HepG2 (cell line): ENCODE measurements around the gene SPHK1. TPM values are rescaled to one million over a fixed set of nuclear protein-coding genes. Genes with fewer than 3 reads are reported as not detected.

Source experiments
- CHD2 ChIP-seq: IDR thresholded peaks from 2 replicates; pipeline ENCODE4 v1.6.1; 2011; ENCODE audit warnings: low read depth, low read length, improper control_type of control experiment
- ETV5 ChIP-seq: IDR thresholded peaks from 2 replicates; pipeline ENCODE4 v1.6.1; 2018; ENCODE audit warnings: missing biosample characterization, missing genetic modification reagents, inconsistent platforms, borderline replicate concordance
- FOXM1 ChIP-seq: sonication (generic); formaldehyde crosslinking; IDR thresholded peaks from 2 replicates; pipeline ENCODE4 v1.5.0; 2020; ENCODE audit warnings: missing genetic modification reagents
- HNRNPUL1 ChIP-seq: fragments of 200-400 bp; formaldehyde crosslinking; IDR thresholded peaks from 2 replicates; pipeline ENCODE4 v1.6.1; 2017; ENCODE audit warnings: low read depth, mild to moderate bottlenecking, low read length, moderate library complexity
- IRF9 ChIP-seq: sonication (generic); formaldehyde crosslinking; IDR thresholded peaks from 2 replicates; pipeline ENCODE4 v1.8.0; 2022; ENCODE audit warnings: missing genetic modification reagents, mild to moderate bottlenecking, borderline replicate concordance
- NCOA5 ChIP-seq: sonication (generic); formaldehyde crosslinking; IDR thresholded peaks from 2 replicates; pipeline ENCODE4 v1.4.0; 2020; ENCODE audit warnings: missing genetic modification reagents
- NR1H2 ChIP-seq: sonication (generic); formaldehyde crosslinking; IDR thresholded peaks from 2 replicates; pipeline ENCODE4 v1.8.1; 2022; ENCODE audit warnings: low read depth, missing genetic modification reagents, borderline replicate concordance
- RXRB ChIP-seq: IDR thresholded peaks from 2 replicates; pipeline ENCODE4 v1.6.1; 2016; ENCODE audit warnings: borderline replicate concordance, missing genetic modification reagents, missing compliant biosample characterization
- SAFB2 ChIP-seq: sonication (generic); formaldehyde crosslinking; IDR thresholded peaks from 2 replicates; pipeline ENCODE4 v1.5.1; 2020; ENCODE audit warnings: missing genetic modification reagents, low read depth, mild to moderate bottlenecking, borderline replicate concordance
- SALL1 ChIP-seq: sonication (generic); formaldehyde crosslinking; IDR thresholded peaks from 2 replicates; pipeline ENCODE4 v1.8.0; 2022; ENCODE audit warnings: mild to moderate bottlenecking, missing genetic modification reagents
- SAP130 ChIP-seq: IDR thresholded peaks from 2 replicates; pipeline ENCODE4 v1.6.1; 2016; ENCODE audit warnings: low read depth
- TP53 ChIP-seq: sonication (generic); formaldehyde crosslinking; conservative IDR thresholded peaks from 2 replicates; pipeline ENCODE4 v1.4.0; 2020; ENCODE audit warnings: missing genetic modification reagents
- TRIM24 ChIP-seq: sonication (generic); formaldehyde crosslinking; IDR thresholded peaks from 2 replicates; pipeline ENCODE4 v1.8.0; 2022; ENCODE audit warnings: mild to moderate bottlenecking, missing genetic modification reagents
- XRCC5 ChIP-seq: fragments of 200-400 bp; formaldehyde crosslinking; optimal IDR thresholded peaks from 2 replicates; pipeline ENCODE3; 2017; ENCODE audit warnings: mild to moderate bottlenecking, low read length
- ZGPAT ChIP-seq: IDR thresholded peaks from 2 replicates; pipeline ENCODE4 v1.6.1; 2016; ENCODE audit warnings: mild to moderate bottlenecking
- ZHX2 ChIP-seq, 2 experiments: sonication (generic) in 1 of 2; formaldehyde crosslinking in 1 of 2; IDR thresholded peaks; 2 replicates each; pipeline versions ENCODE4 v1.6.1 to v1.9.0; 2014 to 2022; ENCODE audit warnings: antibody characterized with exemption in 1 of 2, borderline replicate concordance in 1 of 2, inconsistent platforms in 1 of 2, low read depth in 1 of 2, missing genetic modification reagents in 1 of 2
- ZNF138 ChIP-seq: sonication (generic); formaldehyde crosslinking; IDR thresholded peaks from 2 replicates; pipeline ENCODE4 v1.5.0; 2020; ENCODE audit warnings: mild to moderate bottlenecking, low read depth, missing genetic modification reagents
- ZNF251 ChIP-seq: sonication (generic); formaldehyde crosslinking; IDR thresholded peaks from 2 replicates; pipeline ENCODE4 v1.9.0; 2021; ENCODE audit warnings: mild to moderate bottlenecking, missing genetic modification reagents
- ZNF292 ChIP-seq: sonication (generic); formaldehyde crosslinking; IDR thresholded peaks from 2 replicates; pipeline ENCODE4 v1.8.1; 2022; ENCODE audit warnings: mild to moderate bottlenecking, low read depth, missing genetic modification reagents, borderline replicate concordance
- ZNF446 ChIP-seq: sonication (generic); formaldehyde crosslinking; IDR thresholded peaks from 2 replicates; pipeline ENCODE4 v1.5.0; 2020; ENCODE audit warnings: mild to moderate bottlenecking, missing genetic modification reagents
- polyA plus RNA-seq, 8 experiments: library from polyadenylated mRNA; depleted of rRNA in 3 of 8; stranded (reverse) in 7 of 8; unstranded in 1 of 8; fragments of >200 nt; fragmentation: Illumina TruSeq in 4 of 8; extraction: Trizol in 4 of 8; gene quantifications; 2 replicates each; pipeline versions ENCODE4 v1.2.1 to v1.2.3, GENCODE V29; 2011 to 2016; ENCODE audit warnings: low read depth in 4 of 8, missing spikeins in 1 of 8, mixed read lengths in 1 of 8; ENCODE audit not compliant: insufficient read depth in 1 of 8
- total RNA-seq, 5 experiments: library from RNA; depleted of rRNA; stranded (reverse); fragments of >200 nt; fragmentation: Illumina TruSeq; extraction: Trizol; gene quantifications; 2 replicates each; pipeline ENCODE4 v1.2.3, GENCODE V29; 2016; ENCODE audit warnings: low read depth in 1 of 5

Gene SPHK1
- total and polyA plus RNA-seq, 2 of the 13 experiments (the other 11 are each of a cell fraction or from before 2014, with no cell fraction given), result 129 to 160 TPM

GRCh38 chr17:76384987-76385891 lies 830 bp downstream of the SPHK1 start (continued):
- peak; percentile 10; the same call in 1 of the 2 replicates for TF ChIP-seq NR1H2 (CRISPR knock-in tag)
- TF ChIP-seq SALL1 (CRISPR knock-in tag), result no peak
- no peak; the same call in 1 of the 2 replicates for TF ChIP-seq SAP130 (CRISPR knock-in tag)
- 0 out of 2 replicates have a peak, but pooled peaks have one; percentile 37 for TF ChIP-seq ZNF251 (CRISPR knock-in tag)
- no peak for TF ChIP-seq ZHX2 (IDR thresholded peaks at IDR 0.05; ENCODE audit: low read depth)
- peak; percentile 60; the same call in 1 of the 2 replicates for TF ChIP-seq ZHX2 (CRISPR knock-in tag; IDR thresholded peaks at IDR 0.05; ENCODE audit: borderline replicate concordance)
- peak; percentile 9; the same call in 1 of the 2 replicates for TF ChIP-seq ETV5 (CRISPR knock-in tag)
- peak; percentile 20; the same call in 1 of the 2 replicates for TF ChIP-seq ZNF446 (CRISPR knock-in tag)
- 0 out of 2 replicates have a peak, but pooled peaks have one; percentile 15 for TF ChIP-seq NCOA5
- peak; percentile 7; the same call in 1 of the 2 replicates for TF ChIP-seq SAFB2
- 0 out of 2 replicates have a peak, but pooled peaks have one; percentile 12 for TF ChIP-seq IRF9 (CRISPR knock-in tag)
- TF ChIP-seq FOXM1 (CRISPR knock-in tag), result no peak
- TF ChIP-seq ZNF292, result no peak
- TF ChIP-seq TRIM24 (CRISPR knock-in tag), result peak; percentile 70; the same call in 1 of the 2 replicates
- 0 out of 2 replicates have a peak, but pooled peaks have one; percentile 15 for TF ChIP-seq ZGPAT
- TF ChIP-seq TP53 (CRISPR knock-in tag), result no peak; the same call in 1 of the 2 replicates
- TF ChIP-seq XRCC5, result no peak
- no peak for TF ChIP-seq RXRB (CRISPR knock-in tag)
- TF ChIP-seq ZNF138 (CRISPR knock-in tag), result no peak
- 0 out of 2 replicates have a peak, but pooled peaks have one; percentile 6 for TF ChIP-seq CHD2
- no peak for TF ChIP-seq HNRNPUL1
